HG02571 (cell line): Measurements from ENCODE around the gene APOA1.
"Not testable (repeated sequence)": the region's sequence is repeated elsewhere in the genome, so short reads cannot be mapped to it uniquely, and the experiment has no call there.

ENCODE experiments used
- ATAC-seq: cut with Tn5 transposase; IDR thresholded peaks from one replicate; pipeline ENCODE4 v1.9.1; 2021; ENCODE audit warnings: mild to moderate bottlenecking, moderate library complexity; ENCODE audit not compliant: unreplicated experiment

Gene APOA1

DNA sequence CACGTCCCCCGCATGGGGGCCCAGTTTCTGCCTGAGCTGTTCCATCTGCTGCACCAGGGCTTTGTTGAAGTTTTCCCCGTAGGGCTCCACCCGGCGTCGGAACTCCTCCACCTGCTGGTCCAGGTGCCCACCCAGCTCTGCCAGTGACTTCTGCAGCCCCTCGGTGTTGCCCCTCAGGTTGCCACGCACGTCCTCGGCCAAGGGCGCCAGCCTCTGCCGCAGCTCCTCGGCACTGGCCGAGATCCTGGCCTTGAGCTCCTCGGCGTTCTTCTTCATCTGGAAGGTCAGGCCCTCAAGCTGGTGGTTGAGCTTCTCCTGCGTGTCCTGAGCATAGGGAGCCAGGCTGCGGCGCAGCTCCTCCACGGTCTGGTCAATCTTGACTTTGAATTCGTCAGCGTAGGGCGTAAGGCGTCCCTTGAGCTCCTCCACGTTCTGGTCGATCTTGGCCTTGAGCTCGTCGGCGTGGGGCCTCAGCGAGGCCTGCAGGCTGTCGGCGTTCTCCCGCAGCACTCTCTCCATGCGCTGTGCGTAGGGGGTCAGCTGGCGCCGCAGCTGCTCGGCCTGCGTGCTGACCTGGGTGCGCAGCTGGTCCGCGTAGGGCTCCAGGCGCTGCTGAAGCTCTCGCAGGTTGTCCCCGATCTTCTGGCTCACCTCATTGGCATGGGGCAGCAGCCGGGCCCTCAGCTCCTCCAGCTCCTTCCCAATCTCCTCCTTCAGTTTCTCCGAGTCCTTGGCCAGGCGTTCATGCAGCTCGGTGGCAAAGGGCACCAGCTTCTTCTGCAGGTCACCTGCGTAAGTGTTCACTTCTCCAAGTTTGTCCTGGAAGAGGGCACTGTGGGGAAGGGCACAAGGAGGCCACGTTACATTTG is 16.1 kb downstream of the APOA1 start:
- ATAC-seq, result no peak

- ATAC-seq, result no peak
Observed at GRCh38 chr11:116819049-116819448, 18.4 kb downstream of the APOA1 start.

GRCh38 chr11:116814502-116814901 is 22.9 kb downstream of the APOA1 start:
- ATAC-seq, result no peak

GRCh38 chr11:116813781-116814471 is 23.5 kb downstream of the APOA1 start:
- ATAC-seq, result no peak

DNA sequence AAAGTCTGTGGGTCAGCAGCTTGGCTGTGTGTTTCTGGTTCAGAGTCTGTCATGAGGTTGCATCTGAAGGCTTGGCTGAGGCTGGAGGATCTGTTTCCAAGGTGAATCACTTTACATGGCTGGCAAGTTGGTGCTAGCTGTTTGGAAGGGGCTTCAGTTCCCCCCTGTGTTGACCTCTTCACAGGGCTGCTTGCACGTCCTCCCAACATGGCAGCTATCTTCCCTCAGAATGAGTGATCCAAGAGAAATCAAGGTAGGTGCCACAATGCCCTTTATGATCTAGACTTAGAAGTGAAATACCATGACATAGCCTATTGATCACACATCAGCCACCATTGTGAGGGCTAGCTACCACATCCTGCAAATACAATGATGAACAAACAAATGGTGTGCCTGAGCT is 24.3 kb downstream of the APOA1 start:
- no peak for ATAC-seq

GRCh38 chr11:116812109-116812508 is 25.3 kb downstream of the APOA1 start:
- ATAC-seq, result no peak

DNA sequence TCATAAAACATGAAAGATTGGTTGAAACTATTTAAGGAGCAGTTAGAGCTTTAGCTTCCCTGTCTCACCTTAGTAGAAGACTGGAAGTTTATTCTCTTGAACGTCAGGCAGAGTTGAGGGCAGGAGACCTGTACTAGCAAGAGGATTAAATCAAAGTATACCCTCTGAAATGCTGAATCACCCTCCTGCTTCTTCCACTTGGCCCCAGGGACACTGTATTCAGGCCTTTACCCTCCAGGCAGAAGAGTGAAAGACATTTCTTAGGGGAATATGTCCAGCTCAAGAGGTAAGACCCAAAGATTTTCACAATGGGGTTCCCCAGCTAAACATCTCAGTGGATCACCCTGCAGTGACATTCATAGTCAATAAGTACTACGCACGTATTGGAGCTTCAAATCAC is 26.2 kb downstream of the APOA1 start:
- no peak for ATAC-seq

DNA sequence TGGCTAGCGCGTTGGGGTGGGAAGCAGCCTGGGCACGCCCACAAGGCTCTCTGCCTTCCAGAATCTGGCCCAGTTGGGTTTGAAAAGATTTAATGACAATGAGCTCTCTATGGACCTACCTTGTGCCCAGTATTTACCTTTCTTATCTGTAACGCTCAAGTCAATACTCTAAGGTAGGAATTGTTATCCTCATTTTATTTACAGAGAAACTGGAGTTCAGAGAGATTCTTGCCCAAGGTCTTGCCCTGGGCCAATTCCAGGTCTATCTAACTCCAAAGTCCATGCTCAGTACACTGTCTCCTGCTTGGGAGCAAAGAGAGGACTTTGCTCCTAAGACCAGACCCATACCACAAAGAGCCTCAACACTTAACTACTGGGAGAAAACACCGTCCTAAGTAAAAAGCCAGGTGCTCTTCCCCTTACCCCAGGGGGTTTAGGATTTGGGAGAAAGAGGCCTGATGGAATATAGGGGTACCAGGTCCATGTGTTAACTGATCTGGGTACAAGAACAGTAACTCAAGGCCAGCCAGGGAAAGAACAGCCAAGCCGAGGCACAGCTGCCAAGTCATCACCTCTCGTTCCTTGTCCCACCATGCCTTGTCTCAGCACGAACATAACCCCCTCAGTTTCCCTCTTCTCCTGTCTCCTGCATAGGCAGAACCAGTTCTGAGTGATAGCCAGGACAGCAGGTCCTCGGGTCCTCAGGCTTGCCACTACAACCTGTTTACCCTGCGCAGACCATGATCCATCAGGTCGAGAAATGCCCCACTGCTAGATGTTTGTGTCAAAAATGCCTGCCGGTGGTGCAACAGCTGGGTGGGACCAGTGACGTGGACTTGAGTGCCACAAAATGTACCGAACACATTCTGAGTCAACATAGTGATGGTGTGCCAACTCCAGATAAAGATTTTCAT is 28.9 kb downstream of the APOA1 start:
- ATAC-seq, result no peak

DNA sequence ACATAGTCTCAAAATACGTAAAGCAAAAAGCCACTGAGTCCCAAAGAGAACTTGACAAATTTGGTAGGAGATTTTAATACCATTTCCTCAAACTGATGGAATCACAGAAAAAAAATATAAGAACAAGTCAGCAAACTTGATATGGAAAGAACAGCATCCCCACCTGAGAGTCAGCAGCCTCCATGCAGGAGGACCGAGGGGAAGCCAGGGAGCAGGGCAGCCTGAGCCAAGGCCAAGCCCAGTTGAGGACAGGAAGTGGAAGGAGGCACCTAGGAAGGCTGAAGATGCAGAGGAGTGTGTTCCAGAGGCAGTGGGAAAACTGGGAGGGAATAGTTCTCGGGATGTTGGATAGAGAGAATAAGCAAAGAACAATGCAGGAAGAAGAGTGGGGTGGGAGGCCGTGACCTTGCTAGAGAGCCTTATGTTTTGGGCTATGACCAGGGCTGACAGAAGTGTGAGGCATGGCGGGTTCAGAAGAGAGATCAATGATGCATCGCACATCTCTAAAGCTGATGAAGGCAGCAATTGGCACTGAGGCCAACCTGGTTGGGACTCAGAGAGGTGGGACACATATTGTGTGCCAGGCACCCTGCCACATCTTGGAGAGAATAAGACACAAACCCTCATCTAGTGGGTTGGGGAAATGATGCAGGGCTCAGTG is 29.7 kb downstream of the APOA1 start:
- ATAC-seq, result no peak

- ATAC-seq, result no peak
Observed at GRCh38 chr11:116804001-116804400, 33.4 kb downstream of the APOA1 start.

DNA sequence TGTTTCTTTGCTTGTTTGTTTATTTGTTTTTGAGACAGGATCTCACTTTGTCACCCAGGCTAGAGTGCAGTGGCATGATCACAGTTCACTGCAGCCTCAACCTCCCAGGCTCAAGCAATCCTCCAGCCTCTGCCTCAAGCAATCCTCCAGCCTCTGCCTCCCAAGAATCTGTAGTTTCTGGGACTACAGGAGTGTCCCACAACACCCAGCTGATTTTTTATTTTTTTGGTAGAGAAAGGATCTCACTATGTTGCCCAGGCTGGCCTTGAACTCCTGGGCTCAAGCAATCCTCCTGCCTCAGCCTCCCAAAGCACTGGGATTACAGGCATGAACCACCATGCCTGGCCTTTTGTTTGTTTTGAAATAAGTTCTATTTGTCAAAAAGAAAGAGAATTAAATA is 35.8 kb downstream of the APOA1 start:
- not testable (repeated sequence) for ATAC-seq

DNA sequence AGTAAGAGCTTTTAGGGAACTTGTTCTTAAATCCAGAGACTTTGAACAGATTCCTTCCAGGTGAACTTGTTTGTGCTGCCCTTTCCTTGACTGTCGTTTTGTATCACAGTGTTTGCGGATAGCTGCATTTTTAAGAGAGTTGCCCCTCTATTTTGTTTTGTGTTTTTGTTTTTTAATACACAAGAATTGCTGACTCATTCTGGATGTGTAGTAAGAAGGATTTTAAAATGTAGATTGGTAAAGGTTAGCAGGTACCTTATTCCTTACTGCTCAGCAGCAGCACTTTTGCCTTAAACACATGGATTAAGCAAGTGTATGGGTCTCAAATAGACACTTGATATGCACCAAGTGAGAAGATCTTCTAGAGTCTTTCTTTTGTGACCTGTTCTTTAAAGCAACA is 36.8 kb downstream of the APOA1 start:
- no peak for ATAC-seq

DNA sequence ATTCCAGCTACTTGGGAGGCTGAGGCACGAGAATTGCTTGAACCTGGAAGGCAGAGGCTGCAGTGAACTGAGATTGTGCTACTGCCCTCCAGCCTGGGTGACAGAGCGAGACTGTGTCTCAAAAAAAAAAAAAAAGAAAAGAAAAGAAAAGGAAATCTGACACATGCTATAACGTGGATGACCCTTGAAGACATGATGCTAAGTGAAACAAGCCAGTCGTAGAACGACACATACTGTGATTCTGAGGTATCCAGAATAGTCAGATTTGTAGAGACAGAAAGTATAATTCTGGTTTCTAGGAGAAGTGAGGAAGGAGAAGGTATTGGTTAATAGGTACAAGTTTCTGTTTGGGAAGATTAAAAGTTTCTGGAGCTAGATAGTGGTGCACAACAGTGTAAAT is 39.1 kb downstream of the APOA1 start:
- ATAC-seq, result no peak

DNA sequence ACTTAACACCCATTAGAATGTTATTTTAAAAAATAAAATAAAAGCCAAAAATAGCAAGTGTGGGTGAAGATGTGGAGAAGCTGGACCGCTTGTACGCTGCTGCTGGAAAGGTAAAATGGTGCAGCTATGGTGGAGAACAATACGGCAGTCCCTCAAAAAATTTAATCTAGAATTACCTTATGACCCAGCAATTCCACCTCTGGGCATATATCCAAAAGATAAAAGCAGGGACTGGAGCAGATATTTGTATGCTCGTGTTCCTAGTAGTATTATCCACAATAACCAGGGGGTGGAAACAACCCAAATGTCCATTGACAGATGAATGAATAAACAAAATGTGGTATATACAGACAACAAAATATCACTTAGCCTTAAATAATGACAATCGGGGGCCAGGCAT is 39.6 kb downstream of the APOA1 start:
- ATAC-seq, result no peak

DNA sequence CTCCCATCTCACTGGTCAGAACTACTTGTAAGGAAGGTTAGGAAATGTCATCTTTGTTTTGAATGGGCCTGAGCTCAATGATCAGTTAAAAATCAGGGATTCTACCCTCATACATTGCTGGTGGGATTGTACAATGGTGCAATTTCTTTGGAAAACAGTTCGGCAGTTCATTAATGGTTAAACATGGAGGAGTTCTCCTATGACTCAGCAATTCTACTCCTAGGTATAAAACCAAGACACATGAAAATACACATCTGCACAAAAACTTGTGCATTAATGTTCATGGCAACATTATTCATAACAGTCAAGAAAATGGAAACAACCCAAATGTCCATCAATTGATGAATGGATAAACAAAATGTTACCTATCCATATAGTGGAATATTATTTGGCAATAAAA is 40.9 kb downstream of the APOA1 start:
- ATAC-seq, result no peak

- ATAC-seq, result no peak
Observed at GRCh38 chr11:116794851-116795250, 42.6 kb downstream of the APOA1 start.

DNA sequence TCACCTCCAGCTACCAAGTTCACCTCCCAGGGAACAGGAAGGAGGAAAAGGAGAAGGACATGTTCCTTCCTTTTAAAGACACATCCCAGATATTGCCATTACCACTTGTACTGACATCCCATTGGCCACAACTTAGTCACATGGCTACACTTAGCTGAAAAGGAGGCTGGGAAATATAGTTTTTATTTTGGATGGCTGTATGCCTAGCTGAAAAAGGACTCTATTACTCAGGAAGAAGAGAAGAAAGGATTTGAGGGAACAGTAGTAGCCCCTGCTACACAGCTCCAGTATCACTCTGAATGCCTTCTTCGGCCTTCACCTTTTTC is 43.7 kb downstream of the APOA1 start:
- ATAC-seq, result no peak

DNA sequence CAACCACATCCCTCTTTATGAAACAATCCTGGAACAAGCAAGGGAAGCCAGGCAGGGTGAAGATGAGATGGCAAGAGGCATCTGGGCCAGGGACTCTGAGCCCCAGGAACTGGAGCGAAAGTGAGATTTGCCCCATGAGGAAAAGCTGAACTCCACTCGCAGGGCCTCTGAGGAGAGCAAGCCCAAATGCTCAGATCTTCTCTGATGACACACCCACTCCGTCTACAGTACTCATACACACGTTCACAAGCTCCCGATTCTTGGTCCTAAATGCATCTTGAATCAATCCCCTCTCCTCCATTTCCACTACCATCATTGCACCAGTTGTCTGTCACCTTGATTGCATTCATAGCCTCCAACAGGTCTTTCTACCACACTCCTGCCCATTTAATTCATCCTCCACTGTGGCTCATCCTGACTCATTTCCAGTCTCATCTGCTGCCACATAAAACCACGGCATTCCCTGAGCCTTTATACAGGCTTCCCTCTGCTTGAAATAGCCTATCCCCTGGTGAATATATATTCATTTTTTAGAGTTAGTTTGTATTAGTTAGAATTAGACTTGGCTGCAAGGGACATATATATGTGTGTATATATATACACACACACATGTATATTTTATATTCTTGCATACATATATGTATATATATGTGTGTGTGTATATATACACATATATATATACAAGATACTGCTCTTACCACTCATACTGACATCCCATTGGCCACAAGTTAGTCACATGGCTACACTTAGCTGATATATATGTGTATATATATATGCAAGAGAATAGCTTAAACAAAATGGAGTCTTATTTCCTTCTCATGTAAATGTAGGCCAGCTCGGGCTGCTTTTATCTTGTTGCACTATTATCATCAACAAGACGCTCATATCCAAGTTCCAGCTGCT is 44.3 kb downstream of the APOA1 start:
- no peak for ATAC-seq

DNA sequence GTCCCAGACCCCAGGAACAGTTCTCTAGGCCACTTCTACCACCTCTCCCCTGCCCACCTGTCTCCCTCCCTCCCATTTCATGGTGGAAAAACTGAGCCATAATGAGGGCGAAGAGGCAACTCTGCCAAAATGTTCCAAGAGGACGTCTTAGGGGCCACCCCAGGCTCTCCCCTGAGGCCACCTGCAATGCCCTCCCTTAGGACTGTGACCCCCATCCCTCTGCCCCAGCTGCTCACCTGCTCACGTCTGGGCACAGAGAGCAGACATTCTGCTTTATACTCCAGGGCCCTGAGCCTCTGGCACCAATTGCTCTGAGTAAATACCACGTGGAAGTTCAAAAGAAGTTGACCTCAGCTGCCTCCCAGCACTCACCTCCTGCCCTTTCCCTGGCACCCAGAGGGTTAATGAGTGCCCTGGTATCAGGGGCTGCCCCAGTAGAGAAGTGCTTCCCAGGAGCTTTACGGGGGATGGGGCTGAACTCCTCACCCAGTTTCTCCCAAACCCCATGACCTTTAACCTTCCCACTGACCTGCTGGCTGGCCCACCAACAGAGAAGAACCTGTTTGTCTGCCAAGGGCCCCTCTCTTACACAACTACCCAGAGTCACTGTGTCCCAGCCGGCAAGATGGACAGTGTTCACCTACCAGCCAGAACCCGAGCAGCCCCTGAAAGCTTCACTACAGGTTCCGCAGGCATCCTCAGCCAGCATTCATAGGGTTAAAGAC is 45.1 kb downstream of the APOA1 start:
- no peak for ATAC-seq
